ENCODE results near the gene SYNPO2.

The SYNPO2 gene

DNA sequence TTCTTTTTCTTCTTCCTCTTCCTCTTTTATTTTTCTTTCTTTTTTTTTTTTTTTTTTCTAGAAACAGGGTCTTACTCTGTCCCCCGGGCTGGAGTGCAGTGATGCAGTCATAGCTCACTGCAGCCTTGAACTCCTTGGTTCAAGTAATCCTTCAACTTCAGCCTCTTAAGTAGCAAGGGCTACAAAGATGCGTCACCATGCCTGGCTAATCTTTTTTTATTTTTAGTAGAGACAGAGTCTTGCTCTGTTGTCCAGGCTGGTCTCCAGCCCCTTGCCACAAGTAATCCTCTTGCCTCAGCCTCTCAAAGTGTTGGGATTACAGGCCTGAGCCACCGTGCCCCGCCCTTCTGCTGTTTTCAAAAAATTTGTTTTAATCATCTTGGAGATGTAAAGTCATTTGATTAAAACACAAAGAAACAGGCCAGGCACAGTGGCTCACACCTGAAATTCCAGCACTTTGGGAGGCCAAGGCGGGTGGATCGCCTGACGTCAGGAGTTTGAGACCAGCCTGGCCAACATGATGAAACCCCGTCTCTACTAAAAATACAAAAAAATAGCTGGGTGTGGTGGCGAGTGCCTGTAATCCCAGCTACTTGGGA is 28.1 kb downstream of the SYNPO2 start:
- TF ChIP-seq, protein P1, sequence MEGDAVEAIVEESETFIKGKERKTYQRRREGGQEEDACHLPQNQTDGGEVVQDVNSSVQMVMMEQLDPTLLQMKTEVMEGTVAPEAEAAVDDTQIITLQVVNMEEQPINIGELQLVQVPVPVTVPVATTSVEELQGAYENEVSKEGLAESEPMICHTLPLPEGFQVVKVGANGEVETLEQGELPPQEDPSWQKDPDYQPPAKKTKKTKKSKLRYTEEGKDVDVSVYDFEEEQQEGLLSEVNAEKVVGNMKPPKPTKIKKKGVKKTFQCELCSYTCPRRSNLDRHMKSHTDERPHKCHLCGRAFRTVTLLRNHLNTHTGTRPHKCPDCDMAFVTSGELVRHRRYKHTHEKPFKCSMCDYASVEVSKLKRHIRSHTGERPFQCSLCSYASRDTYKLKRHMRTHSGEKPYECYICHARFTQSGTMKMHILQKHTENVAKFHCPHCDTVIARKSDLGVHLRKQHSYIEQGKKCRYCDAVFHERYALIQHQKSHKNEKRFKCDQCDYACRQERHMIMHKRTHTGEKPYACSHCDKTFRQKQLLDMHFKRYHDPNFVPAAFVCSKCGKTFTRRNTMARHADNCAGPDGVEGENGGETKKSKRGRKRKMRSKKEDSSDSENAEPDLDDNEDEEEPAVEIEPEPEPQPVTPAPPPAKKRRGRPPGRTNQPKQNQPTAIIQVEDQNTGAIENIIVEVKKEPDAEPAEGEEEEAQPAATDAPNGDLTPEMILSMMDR (IDR thresholded peaks at IDR 0.05; ENCODE audit: borderline replicate concordance, insufficient read depth, low read depth, low read length): no peak
- no peak overlapping the region for H3K4me3 ChIP-seq (ENCODE audit: low read depth, low read length)

DNA sequence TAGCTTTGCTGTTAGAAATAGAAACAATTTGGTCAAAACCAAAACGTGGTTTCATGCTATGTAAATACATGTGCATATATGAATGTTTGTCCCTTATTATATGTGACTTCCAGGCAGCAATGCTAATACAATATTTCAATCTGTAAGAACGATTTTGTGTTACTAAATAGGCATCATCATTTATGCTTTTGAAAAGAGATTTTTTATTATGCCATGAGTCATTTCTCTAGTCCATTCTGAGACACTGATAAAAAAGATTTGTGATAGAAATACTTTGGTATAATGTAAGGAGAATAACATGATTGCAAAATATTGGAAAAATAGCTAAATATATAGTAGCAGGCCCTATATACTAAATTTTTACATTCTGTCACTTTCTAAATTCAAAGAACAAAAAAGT is 28.9 kb downstream of the SYNPO2 start:
- H3K4me3 ChIP-seq (ENCODE audit: low read depth, low read length): no peak overlapping the region
- TF ChIP-seq, protein P1 (IDR thresholded peaks at IDR 0.05; ENCODE audit: borderline replicate concordance, insufficient read depth, low read depth, low read length): no peak

DNA sequence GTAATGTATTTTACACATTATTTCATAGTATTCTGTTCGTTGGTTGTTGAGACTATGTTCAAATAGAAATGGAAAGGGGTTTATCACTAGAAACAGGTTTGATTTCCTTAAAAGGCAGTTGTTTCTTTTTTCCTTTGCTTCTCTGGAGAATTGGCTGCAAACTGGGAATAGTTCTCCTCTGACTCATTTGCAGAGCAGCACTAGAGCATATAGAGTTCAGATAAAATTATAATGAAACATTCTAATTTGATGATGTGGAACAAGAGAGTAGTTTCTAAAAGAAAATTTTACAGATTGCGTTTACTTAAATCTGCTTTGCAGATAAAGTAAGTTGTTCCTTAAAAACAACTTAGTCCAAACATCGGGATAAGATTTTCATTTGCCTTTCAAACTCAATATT is 29.7 kb downstream of the SYNPO2 start:
- TF ChIP-seq, protein P1 (IDR thresholded peaks at IDR 0.05; ENCODE audit: borderline replicate concordance, insufficient read depth, low read depth, low read length): no peak
- H3K4me3 ChIP-seq (ENCODE audit: low read depth, low read length): no peak overlapping the region

DNA sequence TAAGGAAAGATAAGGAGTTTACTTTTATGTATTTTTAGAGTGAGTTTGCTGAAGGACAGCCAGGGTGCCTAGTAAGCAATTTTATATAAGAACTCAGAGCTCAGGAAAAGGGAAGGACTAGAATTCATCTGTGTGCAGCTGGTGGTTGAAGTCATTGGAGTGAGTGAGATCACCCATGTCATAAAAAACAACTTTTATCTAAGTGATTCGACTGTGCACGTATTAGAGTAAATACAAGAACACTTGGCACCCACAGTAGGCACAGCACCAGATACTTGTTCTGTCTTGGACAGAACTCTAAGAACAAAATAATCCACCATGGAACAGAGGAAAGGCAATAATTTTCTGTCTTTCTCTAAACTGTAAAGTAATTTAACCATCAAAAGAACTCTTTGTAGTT is 31.6 kb downstream of the SYNPO2 start:
- no peak overlapping the region for H3K4me3 ChIP-seq (ENCODE audit: low read depth, low read length)
- TF ChIP-seq, protein P1 (IDR thresholded peaks at IDR 0.05; ENCODE audit: borderline replicate concordance, insufficient read depth, low read depth, low read length): no peak

DNA sequence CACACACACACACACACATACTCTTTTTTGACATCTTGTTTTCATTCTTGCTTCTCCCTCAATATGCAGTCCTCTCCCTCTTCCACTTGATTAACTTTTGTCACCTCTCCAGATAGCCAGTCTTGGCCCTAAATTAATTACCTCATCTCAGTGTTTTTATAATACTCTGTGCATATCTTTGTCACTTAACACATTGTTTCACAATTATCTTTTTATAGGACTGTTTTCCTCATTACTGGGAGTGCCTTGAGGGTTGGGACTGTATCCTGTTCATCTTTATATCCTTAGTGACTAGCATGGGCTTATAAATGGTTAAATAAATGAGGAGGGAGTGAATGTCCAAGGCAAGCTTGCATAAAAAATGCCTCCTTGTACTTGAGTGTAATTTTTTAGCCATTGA is 33.1 kb downstream of the SYNPO2 start:
- TF ChIP-seq, protein P1 (IDR thresholded peaks at IDR 0.05; ENCODE audit: borderline replicate concordance, insufficient read depth, low read depth, low read length): no peak
- H3K4me3 ChIP-seq (ENCODE audit: low read depth, low read length): no peak overlapping the region

DNA sequence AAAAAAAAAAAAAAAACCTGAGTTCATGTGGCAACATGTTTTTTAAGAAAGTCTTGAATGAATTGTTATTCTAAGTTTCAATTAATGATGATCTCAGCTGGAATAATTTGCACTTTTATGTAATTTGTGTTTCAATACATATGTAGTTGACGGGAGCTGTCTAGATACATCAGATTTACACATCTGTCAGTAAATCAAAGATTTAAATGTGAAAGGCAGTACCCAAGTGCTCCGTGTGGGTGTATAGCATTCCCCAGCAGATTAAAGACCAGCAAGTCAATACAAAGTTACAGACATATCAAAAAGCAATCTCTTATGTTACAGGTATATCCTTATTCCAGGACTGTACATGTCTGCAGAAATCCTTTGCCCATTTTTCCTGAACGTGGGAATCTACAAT is 35.2 kb downstream of the SYNPO2 start:
- TF ChIP-seq, protein P1 (IDR thresholded peaks at IDR 0.05; ENCODE audit: borderline replicate concordance, insufficient read depth, low read depth, low read length): no peak
- H3K4me3 ChIP-seq (ENCODE audit: low read depth, low read length): no peak overlapping the region

DNA sequence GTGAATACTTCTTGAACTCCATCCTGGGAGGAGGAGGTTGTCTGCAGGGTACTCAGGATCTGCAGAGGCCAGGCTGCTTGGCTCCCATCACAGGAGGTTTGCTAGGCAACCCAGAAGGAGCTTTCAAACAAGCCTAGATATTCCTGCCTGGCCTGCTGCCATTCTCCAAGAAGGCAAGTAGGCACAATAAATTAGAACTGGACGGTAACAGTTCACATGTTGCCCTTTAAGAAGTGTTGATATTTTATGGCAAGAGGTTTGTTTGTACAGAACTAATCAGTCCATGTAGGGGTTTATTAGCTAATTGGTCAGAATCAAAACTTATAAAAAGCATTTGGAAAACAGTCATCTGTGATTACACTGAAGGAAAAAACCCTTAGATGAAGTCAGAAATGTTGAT is 39.3 kb downstream of the SYNPO2 start:
- TF ChIP-seq, protein P1 (IDR thresholded peaks at IDR 0.05; ENCODE audit: borderline replicate concordance, insufficient read depth, low read depth, low read length): no peak
- no peak overlapping the region for H3K4me3 ChIP-seq (ENCODE audit: low read depth, low read length)
